ENCODE measurements around the gene KCNJ2.

DNA sequence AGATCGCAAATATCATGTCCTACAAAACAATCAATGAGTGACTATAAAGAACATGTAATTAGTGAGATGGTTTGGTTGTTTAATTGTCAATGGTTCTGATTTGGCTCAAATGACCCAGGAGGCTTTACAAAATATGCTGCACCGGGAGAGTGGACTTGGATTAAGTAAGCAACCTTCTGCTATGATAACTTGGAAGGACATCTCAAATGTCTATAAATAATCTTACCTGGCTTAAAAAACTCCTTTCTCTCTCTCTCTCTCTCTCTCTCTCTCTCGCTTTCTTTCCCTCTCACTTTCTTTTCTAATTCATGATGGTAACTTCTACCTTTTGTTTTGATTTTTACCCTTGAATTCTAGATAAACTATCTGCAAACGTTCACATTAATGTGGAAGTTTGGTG is 14.2 kb downstream of the KCNJ2 start:
- TF ChIP-seq, protein P1, sequence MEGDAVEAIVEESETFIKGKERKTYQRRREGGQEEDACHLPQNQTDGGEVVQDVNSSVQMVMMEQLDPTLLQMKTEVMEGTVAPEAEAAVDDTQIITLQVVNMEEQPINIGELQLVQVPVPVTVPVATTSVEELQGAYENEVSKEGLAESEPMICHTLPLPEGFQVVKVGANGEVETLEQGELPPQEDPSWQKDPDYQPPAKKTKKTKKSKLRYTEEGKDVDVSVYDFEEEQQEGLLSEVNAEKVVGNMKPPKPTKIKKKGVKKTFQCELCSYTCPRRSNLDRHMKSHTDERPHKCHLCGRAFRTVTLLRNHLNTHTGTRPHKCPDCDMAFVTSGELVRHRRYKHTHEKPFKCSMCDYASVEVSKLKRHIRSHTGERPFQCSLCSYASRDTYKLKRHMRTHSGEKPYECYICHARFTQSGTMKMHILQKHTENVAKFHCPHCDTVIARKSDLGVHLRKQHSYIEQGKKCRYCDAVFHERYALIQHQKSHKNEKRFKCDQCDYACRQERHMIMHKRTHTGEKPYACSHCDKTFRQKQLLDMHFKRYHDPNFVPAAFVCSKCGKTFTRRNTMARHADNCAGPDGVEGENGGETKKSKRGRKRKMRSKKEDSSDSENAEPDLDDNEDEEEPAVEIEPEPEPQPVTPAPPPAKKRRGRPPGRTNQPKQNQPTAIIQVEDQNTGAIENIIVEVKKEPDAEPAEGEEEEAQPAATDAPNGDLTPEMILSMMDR (IDR thresholded peaks at IDR 0.05), result no peak
- TF ChIP-seq EZH2 (IDR thresholded peaks at IDR 0.05; ENCODE audit: borderline replicate concordance, insufficient read depth, low read depth, low read length, poor library complexity, severe bottlenecking), result no peak
